GM10266 (cell line): Measurements from ENCODE around the gene CACNA1G.

Source experiments
- DNase-seq: peaks from one replicate; pipeline ENCODE4 v3.0.0; 2012; ENCODE audit errors: extremely low spot score
- CTCF ChIP-seq: IDR thresholded peaks from 2 replicates; pipeline ENCODE4 v1.5.1; 2012; ENCODE audit warnings: mild to moderate bottlenecking, low read depth; ENCODE audit not compliant: control insufficient read depth, insufficient read depth; ENCODE audit errors: missing control alignments

The CACNA1G gene

GRCh38 chr17:50667259-50668024, 106.9 kb downstream of the CACNA1G start:
- DNase-seq, result no peak
- no peak for TF ChIP-seq CTCF

GRCh38 chr17:50668025-50668837, 107.7 kb downstream of the CACNA1G start:
- no peak for DNase-seq

GRCh38 chr17:50668838-50669581, 108.5 kb downstream of the CACNA1G start:
- TF ChIP-seq CTCF, result no peak
- DNase-seq, result no peak

More at GRCh38 chr17:50668025-50668837, 107.7 kb downstream of the CACNA1G start:
- TF ChIP-seq CTCF, result no peak

GRCh38 chr17:50672071-50672470, 111.6 kb downstream of the CACNA1G start:
- DNase-seq, result no peak
- no peak for TF ChIP-seq CTCF

GRCh38 chr17:50672831-50673551, 112.5 kb downstream of the CACNA1G start:
- TF ChIP-seq CTCF, result no peak
- no peak for DNase-seq

GRCh38 chr17:50675190-50675589, 114.7 kb downstream of the CACNA1G start:
- DNase-seq, result no peak
- TF ChIP-seq CTCF, result no peak
